HG03442 (cell line): ENCODE data around the gene SRPK1.

Source experiments
- ATAC-seq: cut with Tn5 transposase; IDR thresholded peaks from one replicate; pipeline ENCODE4 v1.9.1; 2021; ENCODE audit warnings: mild to moderate bottlenecking, moderate library complexity; ENCODE audit not compliant: unreplicated experiment

The SRPK1 gene

DNA sequence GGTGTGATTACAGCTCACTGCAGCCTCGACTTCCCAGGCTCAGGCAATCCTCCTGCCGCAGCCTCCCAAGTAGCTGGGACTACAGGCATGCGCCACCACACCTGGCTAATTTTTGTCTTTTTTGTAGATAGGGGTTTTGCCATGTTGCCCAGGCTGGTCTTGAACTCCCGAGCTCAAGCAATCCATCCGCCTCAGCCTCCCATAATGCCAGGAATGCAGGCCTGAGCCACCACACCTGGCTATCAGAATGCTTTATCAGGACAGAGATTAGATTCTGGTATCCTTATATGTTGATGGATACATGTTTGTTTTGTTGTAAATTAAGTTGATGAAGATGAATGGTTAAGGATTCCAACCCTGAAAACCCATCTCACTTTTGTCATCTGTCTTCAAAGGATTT lies 91.6 kb downstream of the SRPK1 start:
- no peak for ATAC-seq

DNA sequence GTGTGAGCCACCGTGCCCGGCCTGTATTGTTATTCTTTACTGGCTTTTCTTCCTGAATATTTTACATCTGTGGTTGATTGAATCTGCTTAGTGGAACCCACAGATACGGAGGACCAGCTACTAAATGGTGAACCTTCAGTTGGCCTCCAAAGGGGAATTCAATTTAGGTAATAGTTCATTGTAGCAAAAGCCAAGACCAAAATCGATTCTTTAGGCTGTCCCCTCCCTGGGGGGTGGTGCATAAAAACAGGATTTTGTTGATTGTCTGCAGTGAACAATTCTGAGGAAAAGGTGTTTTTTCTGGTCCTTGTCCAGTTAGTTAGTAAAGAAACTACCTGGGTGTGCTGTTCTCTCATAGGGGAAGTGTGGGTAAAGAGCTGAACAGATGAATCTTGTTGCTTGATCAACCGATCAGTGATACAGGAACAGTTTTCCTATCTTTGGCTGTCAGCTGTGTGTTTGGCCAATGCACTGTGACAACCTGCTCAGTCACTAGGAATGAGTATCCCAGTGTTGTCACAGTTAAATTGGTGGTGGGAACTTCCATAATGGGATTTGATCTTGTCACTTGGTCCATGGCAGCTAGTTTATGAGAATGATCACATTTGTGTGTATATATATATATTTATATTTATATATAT lies 96.2 kb downstream of the SRPK1 start:
- no peak for ATAC-seq

DNA sequence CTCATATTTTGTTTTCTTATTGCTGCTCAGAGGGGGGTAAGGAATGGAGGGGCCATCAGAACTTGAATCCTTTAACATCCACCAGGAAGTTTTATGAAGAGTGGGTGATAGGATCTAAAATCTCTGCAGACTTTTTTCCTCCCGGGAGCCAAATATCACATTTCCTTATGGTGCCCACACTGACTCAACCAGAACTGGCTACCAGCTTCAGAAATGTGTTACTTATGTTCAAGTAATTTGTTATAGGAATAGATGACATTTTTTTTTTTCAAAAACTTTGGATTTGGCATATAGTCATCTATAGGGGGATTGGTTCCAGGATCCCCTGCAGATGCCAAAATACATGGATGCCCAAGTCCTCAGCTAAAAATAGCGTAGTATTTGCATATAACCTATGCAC lies 97.3 kb downstream of the SRPK1 start:
- no peak for ATAC-seq

- no peak for ATAC-seq
Observed at GRCh38 chr6:35817515-35817914, 103.4 kb downstream of the SRPK1 start.

- ATAC-seq, result no peak
Observed at GRCh38 chr6:35811699-35811995, 109.3 kb downstream of the SRPK1 start.

- ATAC-seq, result no peak
Observed at GRCh38 chr6:35810971-35811698, 109.8 kb downstream of the SRPK1 start.

DNA sequence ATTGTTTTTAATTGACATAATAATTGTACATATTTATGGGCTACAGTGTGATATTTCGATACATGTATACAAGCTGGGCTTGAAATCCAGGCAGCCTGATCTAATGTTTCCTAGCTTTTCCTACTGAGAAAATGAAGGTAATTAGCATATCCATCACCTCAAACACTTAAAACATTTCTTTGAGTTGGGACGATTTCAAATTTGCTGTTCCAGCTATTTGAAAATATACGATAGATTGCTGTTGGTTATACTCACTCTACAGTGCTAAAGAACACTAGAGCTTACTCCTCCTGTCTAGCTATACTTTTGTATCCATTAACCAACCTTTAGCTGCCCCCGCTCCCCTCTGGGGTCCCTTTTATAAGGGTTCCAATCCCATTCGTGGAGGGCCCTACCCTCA lies 111.1 kb downstream of the SRPK1 start:
- ATAC-seq, result no peak

DNA sequence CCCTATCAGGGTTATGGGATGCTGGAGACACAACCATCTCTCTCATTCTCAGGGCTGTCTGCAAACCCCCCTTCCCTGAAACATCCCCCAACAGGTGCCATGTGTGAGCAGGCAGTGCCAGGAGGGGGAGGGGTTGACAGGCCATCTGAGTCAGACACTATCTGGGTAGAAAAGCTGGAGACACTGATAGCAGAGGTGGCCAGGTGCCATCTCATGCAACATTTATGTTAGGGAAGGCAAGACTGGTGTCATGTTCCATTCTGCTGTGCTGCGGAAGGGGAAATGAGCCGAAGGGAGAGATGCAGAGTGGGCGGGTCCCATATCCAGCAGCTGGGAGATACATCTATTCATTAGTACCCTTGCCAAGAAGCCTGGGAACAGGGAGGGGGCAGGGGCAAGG lies 112.2 kb downstream of the SRPK1 start:
- no peak for ATAC-seq

DNA sequence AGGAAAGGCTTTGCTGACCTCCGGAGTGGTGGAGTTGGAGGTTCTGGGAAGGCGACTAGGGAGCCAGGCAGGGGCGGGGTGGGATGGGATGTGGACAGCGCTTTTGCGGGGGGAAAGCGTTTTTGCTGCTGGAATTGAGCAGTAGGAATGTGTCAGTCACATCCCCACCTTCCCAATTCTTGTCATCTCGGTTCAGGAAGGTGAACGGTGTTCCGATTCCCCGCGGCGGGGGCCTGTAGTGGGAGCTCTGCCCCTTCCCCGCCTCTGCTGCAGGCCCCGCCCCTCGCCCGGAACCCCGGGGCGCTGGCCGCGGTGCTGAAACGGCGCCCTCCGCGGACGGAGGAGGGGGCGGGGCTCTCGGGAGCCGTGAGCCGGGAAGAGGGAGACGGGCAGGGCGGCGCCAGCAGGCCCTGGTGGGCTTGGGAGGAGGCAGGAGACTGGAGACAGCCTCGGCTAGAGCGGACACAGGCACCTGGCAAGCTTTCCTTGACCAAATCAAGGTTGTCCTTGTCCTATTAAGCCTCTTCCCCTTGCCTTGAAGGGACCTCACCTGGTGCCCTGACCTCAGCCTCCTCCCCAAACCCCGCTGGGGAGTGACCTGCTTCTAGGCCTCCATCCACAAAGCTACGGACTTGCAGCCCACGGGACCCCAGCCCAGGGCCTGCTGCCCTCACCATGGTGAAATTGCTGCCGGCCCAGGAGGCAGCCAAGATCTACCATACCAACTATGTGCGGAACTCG lies 115.7 kb downstream of the SRPK1 start, which contains the start of gene LHFPL5:
Gene LHFPL5 (plus strand): TSS at position 357 of the 741 bp plus-strand sequence. CDS start 319 bp downstream, at position 676.
- no peak for ATAC-seq

- no peak for ATAC-seq
Observed at GRCh38 chr6:35801148-35801547, 119.8 kb downstream of the SRPK1 start.

DNA sequence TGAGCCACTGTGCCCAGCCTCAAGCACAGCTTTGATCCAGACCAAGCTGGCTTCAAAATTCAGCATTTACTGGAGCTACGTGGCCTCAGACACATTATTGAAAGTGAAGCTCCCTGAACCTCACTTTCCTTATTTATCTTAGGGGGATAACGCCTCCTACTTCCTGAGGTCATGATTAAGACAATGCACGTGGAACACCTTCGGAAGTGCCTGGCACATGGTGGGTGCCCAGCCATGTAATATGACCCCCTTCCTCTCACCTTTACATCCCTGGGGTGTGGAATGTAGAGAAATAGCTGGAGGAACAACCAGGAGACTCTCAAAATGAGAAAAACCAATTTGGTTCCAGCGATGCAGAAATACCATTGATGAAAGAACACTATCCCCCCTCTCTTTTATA lies 122.2 kb downstream of the SRPK1 start:
- no peak for ATAC-seq

GRCh38 chr6:35797837-35798526 lies 122.9 kb downstream of the SRPK1 start:
- no peak for ATAC-seq

DNA sequence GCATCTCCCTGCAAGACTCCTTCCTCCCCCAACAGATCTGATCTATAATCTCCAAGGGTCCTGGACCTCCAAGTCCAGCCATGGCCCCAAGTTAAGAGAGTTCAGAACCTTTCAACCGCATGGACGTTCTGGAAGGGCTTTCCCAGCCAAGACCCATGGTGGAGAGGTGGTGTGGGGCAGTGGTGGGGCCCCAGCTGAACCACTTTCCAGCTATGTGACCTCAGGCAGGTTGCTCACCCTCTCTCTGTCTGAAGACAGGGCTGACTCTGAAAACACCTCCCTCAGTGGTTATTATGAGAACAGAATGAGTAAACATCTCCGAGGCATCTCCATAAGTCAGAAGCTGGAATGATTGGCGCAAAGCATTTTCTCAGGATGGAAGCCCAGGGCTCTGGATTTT lies 124.7 kb downstream of the SRPK1 start:
- no peak for ATAC-seq

DNA sequence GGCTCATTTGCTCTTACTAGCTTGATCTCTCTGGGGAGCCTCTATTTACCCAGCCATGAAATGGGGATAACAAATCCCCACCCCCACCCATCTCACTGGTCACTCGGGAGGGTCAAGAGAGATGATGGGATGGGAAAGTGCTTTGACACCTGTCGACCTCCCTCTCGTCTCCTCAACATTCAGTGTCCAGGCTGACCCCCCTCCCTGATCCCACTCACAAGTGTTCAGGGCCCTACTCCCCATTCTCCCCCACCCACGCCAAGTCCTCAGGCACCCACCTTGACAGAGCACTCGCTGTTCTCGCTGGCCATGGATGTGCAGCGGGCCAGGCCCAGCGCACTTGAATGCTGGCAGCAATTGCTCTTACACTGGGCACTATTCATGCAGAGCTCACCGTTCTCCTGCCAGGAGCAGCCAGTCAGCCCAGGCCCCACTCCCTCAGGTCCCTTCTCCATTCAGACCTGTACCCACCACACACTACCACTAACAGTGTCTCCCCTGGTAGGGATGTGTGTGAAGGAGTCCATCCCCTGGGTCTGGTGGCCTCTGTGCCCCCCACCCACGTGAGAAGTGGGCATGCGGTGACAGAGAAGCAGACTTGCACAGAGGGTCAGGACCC lies 125.3 kb downstream of the SRPK1 start:
- ATAC-seq, result no peak

- ATAC-seq, result no peak
Observed at GRCh38 chr6:35794536-35795452, 126.1 kb downstream of the SRPK1 start.

DNA sequence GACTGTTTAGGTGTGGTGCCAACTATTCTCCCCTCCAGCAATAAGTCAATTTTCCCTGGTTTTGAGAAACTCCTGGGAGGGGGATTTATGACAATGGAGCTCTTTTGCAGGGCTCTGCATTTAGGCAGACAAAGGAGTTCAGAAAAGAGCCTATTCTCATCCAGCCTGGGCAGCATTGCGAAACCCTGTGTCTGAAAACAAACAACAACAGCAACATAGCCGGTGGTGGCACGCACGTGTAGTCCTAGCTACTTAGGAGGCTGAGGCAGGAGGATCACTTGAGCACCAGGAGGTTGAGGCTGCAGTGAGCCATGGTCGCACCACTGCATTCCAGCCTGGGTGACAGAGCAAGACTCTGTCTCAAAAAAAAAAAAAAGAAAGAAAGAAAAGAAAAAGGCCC lies 130.2 kb downstream of the SRPK1 start:
- ATAC-seq, result no peak

DNA sequence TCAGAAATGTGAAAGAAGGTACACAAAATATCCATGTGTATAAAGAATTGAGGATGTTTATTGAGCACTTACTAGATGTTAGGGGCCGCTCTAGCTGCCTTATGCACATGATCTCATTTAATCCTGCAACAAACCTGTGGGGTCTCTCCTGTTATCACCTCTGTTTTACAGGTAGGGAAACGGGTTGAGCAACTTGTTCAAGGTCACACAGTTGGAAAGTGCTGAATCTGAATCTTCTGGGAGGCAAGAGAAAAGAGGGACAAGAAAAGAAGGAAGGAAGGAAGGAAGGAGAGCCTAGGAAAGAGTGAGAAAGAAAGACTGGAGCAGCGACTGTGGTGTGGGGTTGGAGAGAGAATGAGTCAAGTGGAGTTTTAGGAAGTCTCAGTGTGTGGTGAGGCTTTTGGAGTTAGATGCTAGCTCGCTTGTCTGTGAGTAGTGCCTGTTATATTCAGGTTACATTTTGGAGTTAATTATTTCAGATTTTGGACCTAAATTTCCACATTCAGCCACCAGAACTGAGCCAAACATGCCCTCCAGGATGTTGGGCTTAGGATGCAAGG lies 132.4 kb downstream of the SRPK1 start:
- no peak for ATAC-seq

DNA sequence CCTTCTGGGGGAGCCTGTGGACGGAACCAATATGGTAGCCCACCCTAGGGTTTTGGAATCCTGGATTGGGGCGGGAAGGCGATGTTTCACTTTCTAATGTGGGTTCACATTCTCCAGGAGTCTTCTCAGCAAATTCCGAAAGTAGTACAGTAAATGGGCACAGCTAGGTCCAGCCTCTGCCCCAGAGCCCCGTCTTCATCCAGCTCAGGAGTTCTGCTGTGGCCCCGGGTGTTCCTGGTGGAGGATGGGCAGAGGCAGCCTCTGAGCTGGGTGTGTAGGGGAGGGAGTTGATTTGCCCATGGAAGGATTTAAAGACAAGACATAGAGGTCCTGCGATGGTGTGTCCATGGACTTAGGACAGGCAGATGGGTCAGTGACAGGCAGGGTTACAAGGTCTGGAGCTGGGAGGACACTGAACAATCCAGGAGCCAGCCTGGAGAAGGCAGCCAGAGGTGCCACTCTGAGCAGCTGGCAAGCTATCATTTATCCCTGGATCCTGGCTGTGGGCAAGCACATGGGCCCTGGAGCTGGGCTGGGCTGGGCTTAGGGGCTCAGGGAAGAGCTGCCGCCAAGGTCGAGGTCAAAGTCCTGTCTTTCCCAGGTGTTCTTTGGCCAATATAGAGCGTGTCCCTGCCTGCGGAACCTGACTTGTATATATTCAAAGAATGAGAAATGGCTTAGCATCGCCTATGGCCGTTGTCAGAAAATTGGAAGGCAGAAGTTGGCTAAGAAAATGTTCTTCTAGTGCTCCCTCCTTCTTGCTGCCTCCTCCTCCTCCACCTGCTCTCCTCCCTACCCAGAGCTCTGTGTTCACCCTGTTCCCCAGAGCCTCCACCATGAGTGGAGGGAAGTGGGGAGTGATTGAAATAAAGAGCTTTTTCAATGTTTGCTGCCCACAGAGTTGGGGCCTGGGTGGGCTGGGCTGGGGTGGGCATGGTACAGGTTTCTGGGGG lies 133.4 kb downstream of the SRPK1 start:
- ATAC-seq, result no peak

DNA sequence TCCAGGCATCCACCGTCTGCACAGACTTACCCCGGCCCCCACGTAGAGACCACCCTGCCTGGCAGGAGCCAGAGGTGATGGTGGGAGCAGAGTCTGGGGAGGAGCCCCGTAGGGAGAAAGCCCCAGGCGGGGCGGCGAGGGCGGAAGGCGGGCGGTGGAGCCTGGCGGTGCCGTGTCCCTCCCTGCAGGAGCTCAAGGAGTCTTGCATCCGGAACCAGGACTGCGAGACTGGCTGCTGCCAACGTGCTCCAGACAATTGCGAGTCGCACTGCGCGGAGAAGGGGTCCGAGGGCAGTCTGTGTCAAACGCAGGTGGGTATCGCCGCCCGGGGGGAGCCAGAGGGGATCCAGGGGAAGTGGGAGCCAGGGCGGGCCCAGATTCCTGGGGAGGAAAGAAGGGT lies 134.1 kb downstream of the SRPK1 start:
- ATAC-seq, result no peak
